ENCODE results near the gene KRT5. TPM values are rescaled to one million over a fixed set of nuclear protein-coding genes. Genes with fewer than 3 reads are reported as not detected.

Gene KRT5
- total and polyA plus RNA-seq, 2 experiments from 2014 or later = not detected

GRCh38 chr12:52535574-52535973, 15.4 kb upstream of the KRT5 start:
- H2AFZ ChIP-seq = no peak overlapping the region
- H3K4me1 ChIP-seq (ENCODE audit: insufficient read depth) = no peaks in the 10 kb centered on the region
- H3K36me3 ChIP-seq (ENCODE audit: insufficient read depth) = no peaks in the 10 kb centered on the region
- no peak overlapping the region for H3K4me3 ChIP-seq
- Mint-ChIP-seq H3K27me3 (ENCODE audit: insufficient read depth, low read depth, poor library complexity) (peaks cover 11% of the 10 kb centered on the region), H3K4me1 (no peaks in the 10 kb centered on the region), H3K36me3 (ENCODE audit: low read depth) (no peaks in the 10 kb centered on the region), H3K4me3 (no peak overlapping the region), H3K9me3 (no peaks in the 10 kb centered on the region), H3K27ac (no peak overlapping the region)
- no peak overlapping the region for H3K4me2 ChIP-seq
- H3K9me2 ChIP-seq (ENCODE audit: insufficient read depth) = no peaks in the 10 kb centered on the region
- TF ChIP-seq ZNF331 (CRISPR knock-in tag; IDR thresholded peaks at IDR 0.05; ENCODE audit: low read depth) (no peak), POLR2AphosphoS5 (IDR thresholded peaks at IDR 0.05; ENCODE audit: low read depth) (no peak), CREB1 (CRISPR knock-in tag; IDR thresholded peaks at IDR 0.05; ENCODE audit: low read depth) (no peak), NANOG (IDR thresholded peaks at IDR 0.05; ENCODE audit: borderline replicate concordance) (no peak), ZNF114 (CRISPR knock-in tag; IDR thresholded peaks at IDR 0.05) (no peak), JUNB (IDR thresholded peaks at IDR 0.05; ENCODE audit: unreplicated experiment) (no peak), EZH2 (IDR thresholded peaks at IDR 0.05; ENCODE audit: low read depth, unreplicated experiment) (no peak), ETS1 (IDR thresholded peaks at IDR 0.05) (no peak), EZH2phosphoT487 (IDR thresholded peaks at IDR 0.05; ENCODE audit: unreplicated experiment) (no peak)
- TF ChIP-seq, protein P1, sequence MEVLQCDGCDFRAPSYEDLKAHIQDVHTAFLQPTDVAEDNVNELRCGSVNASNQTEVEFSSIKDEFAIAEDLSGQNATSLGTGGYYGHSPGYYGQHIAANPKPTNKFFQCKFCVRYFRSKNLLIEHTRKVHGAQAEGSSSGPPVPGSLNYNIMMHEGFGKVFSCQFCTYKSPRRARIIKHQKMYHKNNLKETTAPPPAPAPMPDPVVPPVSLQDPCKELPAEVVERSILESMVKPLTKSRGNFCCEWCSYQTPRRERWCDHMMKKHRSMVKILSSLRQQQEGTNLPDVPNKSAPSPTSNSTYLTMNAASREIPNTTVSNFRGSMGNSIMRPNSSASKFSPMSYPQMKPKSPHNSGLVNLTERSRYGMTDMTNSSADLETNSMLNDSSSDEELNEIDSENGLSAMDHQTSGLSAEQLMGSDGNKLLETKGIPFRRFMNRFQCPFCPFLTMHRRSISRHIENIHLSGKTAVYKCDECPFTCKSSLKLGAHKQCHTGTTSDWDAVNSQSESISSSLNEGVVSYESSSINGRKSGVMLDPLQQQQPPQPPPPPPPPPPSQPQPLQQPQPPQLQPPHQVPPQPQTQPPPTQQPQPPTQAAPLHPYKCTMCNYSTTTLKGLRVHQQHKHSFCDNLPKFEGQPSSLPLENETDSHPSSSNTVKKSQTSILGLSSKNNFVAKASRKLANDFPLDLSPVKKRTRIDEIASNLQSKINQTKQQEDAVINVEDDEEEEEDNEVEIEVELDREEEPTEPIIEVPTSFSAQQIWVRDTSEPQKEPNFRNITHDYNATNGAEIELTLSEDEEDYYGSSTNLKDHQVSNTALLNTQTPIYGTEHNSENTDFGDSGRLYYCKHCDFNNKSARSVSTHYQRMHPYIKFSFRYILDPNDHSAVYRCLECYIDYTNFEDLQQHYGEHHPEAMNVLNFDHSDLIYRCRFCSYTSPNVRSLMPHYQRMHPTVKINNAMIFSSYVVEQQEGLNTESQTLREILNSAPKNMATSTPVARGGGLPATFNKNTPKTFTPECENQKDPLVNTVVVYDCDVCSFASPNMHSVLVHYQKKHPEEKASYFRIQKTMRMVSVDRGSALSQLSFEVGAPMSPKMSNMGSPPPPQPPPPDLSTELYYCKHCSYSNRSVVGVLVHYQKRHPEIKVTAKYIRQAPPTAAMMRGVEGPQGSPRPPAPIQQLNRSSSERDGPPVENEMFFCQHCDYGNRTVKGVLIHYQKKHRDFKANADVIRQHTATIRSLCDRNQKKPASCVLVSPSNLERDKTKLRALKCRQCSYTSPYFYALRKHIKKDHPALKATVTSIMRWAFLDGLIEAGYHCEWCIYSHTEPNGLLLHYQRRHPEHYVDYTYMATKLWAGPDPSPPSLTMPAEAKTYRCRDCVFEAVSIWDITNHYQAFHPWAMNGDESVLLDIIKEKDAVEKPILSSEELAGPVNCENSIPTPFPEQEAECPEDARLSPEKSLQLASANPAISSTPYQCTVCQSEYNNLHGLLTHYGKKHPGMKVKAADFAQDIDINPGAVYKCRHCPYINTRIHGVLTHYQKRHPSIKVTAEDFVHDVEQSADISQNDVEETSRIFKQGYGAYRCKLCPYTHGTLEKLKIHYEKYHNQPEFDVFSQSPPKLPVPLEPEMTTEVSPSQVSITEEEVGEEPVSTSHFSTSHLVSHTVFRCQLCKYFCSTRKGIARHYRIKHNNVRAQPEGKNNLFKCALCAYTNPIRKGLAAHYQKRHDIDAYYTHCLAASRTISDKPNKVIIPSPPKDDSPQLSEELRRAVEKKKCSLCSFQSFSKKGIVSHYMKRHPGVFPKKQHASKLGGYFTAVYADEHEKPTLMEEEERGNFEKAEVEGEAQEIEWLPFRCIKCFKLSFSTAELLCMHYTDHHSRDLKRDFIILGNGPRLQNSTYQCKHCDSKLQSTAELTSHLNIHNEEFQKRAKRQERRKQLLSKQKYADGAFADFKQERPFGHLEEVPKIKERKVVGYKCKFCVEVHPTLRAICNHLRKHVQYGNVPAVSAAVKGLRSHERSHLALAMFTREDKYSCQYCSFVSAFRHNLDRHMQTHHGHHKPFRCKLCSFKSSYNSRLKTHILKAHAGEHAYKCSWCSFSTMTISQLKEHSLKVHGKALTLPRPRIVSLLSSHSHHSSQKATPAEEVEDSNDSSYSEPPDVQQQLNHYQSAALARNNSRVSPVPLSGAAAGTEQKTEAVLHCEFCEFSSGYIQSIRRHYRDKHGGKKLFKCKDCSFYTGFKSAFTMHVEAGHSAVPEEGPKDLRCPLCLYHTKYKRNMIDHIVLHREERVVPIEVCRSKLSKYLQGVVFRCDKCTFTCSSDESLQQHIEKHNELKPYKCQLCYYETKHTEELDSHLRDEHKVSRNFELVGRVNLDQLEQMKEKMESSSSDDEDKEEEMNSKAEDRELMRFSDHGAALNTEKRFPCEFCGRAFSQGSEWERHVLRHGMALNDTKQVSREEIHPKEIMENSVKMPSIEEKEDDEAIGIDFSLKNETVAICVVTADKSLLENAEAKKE (CRISPR knock-in tag; IDR thresholded peaks at IDR 0.05) = no peak
- TF ChIP-seq, protein P2, sequence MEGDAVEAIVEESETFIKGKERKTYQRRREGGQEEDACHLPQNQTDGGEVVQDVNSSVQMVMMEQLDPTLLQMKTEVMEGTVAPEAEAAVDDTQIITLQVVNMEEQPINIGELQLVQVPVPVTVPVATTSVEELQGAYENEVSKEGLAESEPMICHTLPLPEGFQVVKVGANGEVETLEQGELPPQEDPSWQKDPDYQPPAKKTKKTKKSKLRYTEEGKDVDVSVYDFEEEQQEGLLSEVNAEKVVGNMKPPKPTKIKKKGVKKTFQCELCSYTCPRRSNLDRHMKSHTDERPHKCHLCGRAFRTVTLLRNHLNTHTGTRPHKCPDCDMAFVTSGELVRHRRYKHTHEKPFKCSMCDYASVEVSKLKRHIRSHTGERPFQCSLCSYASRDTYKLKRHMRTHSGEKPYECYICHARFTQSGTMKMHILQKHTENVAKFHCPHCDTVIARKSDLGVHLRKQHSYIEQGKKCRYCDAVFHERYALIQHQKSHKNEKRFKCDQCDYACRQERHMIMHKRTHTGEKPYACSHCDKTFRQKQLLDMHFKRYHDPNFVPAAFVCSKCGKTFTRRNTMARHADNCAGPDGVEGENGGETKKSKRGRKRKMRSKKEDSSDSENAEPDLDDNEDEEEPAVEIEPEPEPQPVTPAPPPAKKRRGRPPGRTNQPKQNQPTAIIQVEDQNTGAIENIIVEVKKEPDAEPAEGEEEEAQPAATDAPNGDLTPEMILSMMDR (conservative IDR thresholded peaks at IDR 0.05; ENCODE audit: low read depth in 2 of 2) = no peak
- H3K79me2 ChIP-seq (replicated peaks; ENCODE audit: insufficient read depth) = no peaks in the 10 kb centered on the region
- no peaks in the 10 kb centered on the region for H3K27me3 ChIP-seq (ENCODE audit: insufficient read depth)
- no peaks in the 10 kb centered on the region for H4K20me1 ChIP-seq (replicated peaks; ENCODE audit: insufficient read depth)
- no peak overlapping the region for H3K27ac ChIP-seq (ENCODE audit: low read depth)
- ATAC-seq = no peak
- no peak for DNase-seq (ENCODE audit: low spot score)
- no peaks in the 10 kb centered on the region for H3F3A ChIP-seq (replicated peaks; ENCODE audit: low read depth)
